GOT3 (cell line): Measurements from ENCODE around the gene HEG1.

ENCODE experiments used
- DNase-seq: peaks from one replicate; lab custom pipeline; 2025; ENCODE audit warnings: mixed read lengths; lab: John Stamatoyannopoulos, UW

HEG1 gene

GRCh38 chr3:125014570-125015179 lies 41.1 kb downstream of the HEG1 start:
- no peak for DNase-seq

- DNase-seq, result no peak
Observed at GRCh38 chr3:125013095-125013494, 42.7 kb downstream of the HEG1 start.

GRCh38 chr3:125011941-125012340 lies 43.9 kb downstream of the HEG1 start:
- peak; percentile 38 for DNase-seq

GRCh38 chr3:125010393-125010792 lies 45.4 kb downstream of the HEG1 start:
- DNase-seq, result no peak

- DNase-seq, result no peak
Observed at GRCh38 chr3:125008766-125009165, 47.0 kb downstream of the HEG1 start.

GRCh38 chr3:125006291-125006731 lies 49.5 kb downstream of the HEG1 start:
- no peak for DNase-seq

- no peak for DNase-seq
Observed at GRCh38 chr3:125005676-125006075, 50.1 kb downstream of the HEG1 start.

GRCh38 chr3:125005222-125005621 lies 50.6 kb downstream of the HEG1 start:
- DNase-seq, result no peak

- DNase-seq, result no peak
Observed at GRCh38 chr3:125003859-125004595, 51.8 kb downstream of the HEG1 start.

- DNase-seq, result no peak
Observed at GRCh38 chr3:125003369-125003853, 52.4 kb downstream of the HEG1 start.

GRCh38 chr3:125002414-125003368 lies 53.1 kb downstream of the HEG1 start:
- no peak for DNase-seq

- DNase-seq, result no peak
Observed at GRCh38 chr3:125001557-125002413, 54.0 kb downstream of the HEG1 start.

GRCh38 chr3:125000661-125001060 lies 55.1 kb downstream of the HEG1 start:
- DNase-seq, result no peak

GRCh38 chr3:124999897-125000435 lies 55.8 kb downstream of the HEG1 start:
- DNase-seq, result no peak

GRCh38 chr3:124999317-124999716 lies 56.5 kb downstream of the HEG1 start:
- no peak for DNase-seq

GRCh38 chr3:124998247-124998630 lies 57.6 kb downstream of the HEG1 start:
- no peak for DNase-seq

GRCh38 chr3:124997303-124998246 lies 58.2 kb downstream of the HEG1 start:
- DNase-seq, result no peak

- DNase-seq, result no peak
Observed at GRCh38 chr3:124995460-124995994, 60.3 kb downstream of the HEG1 start.

- no peak for DNase-seq
Observed at GRCh38 chr3:124993466-124993865, 62.3 kb downstream of the HEG1 start.

- DNase-seq, result no peak
Observed at GRCh38 chr3:124992041-124992440, 63.8 kb downstream of the HEG1 start.
